Activated T-cell treated with anti-CD3 and anti-CD28 coated beads for 4 hours (primary cell): ENCODE data around the gene CD1D.
A peak's percentile ranks its signal among the peaks of the same experiment; 100 is the strongest.
"Not testable (repeated sequence)": the region's sequence is repeated elsewhere in the genome, so short reads cannot be mapped to it uniquely, and the experiment has no call there.

Experiments
- DNase-seq: peaks from one replicate; pipeline ENCODE4 v3.0.0-alpha.2; 2020

The CD1D gene

DNA sequence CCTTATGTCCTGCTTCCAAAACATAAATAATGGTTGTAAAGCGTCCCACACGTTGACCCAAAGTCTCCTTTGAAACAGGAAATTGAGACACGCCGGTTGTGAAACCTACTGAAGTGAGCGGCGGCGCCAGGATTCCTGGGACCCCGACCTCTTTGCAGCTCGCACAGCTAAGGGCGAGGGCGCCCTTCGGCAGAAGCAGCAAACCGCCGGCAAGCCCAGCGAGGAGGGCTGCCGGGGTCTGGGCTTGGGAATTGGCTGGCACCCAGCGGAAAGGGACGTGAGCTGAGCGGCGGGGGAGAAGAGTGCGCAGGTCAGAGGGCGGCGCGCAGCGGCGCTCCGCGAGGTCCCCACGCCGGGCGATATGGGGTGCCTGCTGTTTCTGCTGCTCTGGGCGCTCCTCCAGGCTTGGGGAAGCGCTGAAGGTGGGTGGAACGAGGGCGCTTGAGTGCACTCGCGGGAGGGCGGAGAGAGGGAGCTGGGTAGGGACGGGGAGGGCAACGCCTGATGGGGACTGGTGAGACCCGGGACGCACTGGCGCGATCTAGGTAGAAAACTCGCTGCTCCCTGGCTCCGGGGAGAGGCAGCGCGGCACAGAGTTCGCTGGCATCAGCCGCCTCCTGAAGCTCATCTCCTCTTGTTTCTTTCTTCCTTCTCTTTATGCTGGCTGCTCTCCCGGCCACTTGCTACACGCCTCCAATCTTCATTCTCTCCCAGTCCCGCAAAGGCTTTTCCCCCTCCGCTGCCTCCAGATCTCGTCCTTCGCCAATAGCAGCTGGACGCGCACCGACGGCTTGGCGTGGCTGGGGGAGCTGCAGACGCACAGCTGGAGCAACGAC is at the start of gene CD1D:
CD1D (plus strand) TSS at position 155 of the 836 bp plus-strand sequence; CDS start at position 362, 207 bp downstream.
- DNase-seq, result no peak

DNA sequence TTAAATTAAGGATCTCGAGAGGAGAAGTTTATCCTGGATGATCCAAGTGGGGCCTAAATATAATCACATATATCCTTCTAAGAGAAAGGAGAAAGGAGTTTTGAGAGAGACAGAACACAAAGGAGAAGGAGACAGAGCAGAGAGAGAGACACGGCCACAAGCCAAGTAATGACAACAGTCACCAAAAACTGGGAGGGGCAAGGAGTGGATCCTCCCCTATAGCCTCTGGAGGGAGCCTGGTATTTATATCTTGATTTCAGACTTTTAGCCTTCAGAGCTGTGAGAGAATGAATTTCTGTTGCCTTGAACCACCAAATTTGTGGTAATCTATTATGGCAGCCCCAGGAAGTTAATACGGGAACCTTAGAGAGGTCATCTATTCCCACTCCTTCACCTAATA is 49.5 kb upstream of the CD1D start:
- DNase-seq, result no peak

DNA sequence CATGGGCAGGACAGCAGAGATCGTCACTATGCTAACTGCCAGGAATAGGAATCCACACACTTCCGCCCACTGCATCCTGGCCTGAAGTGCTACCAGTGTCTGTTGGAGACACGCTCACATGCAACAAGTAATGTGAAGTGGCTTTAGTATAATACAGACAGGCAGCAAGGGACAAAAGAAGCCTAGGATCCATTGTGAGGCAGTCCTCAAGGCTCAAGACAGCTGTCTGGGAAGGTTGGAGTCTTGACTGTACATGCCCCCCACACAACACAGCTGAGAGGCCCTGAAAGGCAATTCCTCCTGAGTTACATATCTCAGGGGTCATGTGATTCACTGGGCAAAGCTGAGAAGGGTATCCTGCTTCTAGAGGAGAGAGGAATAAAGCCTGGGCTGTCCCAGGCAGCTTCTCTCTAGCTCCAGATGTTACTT is 39.9 kb upstream of the CD1D start:
- DNase-seq, result no peak

DNA sequence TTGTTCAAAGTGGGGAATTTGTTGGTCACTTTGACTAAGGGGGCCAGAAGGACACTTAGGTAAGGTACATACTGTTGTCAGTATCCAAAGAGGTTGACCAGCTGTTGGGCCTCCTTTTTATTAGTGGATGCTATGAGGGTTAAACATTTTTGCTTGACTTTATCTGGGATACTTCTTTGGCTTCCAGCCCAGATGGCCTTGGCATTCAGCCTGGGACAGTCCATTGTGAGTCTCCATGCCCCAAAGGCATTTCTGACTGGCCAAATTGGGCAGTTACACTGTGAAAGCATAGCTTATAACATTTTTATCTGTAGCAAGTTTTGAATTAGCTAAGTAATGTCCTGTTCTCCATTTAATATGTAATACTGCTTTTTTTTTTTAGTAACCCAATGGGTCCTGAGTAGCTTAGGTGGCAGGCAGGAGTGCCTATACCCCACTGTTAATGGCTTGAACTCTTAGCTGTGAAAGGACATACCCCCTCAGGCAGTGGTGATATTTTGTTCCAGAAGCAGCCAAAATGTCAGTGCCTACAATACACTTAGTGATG is 35.4 kb upstream of the CD1D start:
- no peak for DNase-seq

DNA sequence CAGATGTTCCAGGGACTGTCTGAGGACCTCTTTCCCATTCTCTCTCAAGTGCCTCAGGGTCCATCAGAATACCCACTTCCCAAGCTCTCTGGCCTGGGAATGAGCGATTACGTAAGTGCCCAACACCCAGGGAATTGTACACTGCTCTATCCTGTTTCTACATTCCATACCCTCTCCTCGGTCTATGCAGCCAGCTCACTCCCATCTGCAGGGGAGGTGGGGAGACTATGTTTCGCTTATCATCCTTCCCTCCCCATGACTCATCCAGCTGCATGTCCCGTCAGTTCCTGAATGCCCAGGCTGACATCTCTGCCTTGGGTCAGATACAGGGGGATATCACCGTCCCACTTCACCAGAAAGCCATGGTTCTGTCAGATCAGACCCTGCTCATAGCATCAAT is 34.5 kb upstream of the CD1D start:
- DNase-seq, result no peak

DNA sequence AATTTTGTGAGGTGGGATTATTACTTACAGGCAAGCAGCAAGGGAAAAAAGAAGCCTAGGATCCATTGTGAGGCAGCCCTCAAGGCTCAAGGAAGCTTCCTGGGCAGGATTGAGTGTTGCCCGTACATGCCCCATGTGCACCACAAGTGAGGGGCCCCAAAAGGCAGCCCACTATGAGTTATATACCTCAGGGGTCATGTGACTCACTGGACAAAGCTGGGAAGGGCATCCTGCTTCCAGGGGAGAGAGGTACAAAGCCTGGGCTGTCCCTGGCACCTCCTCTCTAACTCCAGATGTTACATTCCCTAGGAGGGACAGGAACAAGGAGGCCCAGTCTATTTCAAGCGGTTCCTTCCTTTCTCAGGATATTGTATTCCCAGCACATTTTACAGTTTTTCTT is 34.0 kb upstream of the CD1D start:
- no peak for DNase-seq

DNA sequence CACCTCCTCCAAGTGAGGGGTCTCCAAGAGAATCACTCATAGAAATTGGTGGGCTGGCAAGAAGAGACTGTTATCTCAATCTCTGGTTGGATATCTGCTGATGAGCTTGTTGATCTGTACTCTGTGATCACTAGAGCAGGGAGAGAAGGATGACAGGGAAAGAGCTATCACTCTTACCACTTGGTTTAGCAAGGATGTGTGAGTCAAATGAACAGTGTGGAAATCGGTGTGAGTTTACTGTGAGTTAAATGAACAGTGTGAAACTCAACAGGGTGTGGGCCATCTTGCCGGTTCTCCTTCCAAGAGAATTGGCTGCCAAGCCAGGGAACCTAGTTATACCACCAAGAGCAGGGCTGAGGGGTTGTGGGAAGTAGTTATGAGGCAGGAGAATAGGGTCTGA is 33.3 kb upstream of the CD1D start:
- no peak for DNase-seq

DNA sequence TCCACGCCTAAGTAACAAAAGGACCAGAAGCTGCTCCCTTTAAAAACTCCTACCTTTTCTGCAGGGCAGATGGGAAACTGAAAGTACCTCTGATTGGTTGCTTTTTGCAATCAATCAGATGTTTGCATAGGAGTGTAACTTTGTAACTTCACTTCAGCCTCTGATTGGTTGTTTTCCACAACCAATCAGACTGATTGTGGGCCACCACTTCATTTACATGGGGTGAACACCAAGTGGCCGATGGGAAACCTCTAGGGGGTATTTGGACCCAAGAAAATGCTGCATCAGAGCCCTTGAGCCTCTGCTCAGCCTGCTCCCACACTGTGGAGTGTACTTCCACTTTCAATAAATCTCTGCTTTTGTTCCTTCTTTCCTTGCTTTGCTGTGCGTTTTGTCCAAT is 32.8 kb upstream of the CD1D start:
- DNase-seq, result no peak

DNA sequence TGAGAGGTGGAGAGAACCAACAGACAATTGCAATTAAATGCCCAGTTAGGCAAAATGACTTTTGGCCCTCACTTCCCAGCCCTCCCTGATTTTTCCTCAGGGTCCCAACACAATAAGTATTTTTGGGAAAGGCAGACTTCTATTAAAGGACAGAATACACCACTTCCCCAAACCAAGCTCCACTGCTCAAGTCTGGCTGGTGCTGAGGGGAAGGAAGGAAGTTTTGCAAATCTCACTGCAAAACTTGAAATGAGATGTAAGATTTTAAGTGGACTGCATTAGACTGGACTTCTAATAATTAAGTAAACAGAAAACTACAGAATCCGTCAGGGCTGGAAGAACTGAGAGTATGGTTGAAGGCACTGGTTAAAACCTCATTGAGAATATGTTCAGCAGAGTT is 32.2 kb upstream of the CD1D start:
- no peak for DNase-seq

DNA sequence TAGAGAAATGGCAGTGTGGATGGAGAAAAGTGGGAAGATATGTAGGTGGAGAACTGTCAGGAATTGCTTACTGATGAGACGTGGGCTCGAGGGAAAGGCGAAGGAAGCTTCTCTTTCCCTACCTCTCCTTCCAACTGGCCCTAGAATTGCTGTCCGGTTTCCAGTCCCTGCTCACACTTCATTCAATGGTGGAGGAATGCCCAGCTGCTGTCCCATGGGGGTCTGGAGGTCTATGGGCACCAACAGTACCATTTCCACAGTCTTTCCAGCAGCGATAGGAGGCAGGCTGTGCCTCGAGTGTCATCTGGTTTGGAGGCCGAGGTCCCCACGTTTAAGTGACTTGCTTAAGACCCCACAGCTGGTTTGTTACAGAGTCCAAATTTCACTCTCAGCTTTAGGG is 31.5 kb upstream of the CD1D start:
- no peak for DNase-seq

DNA sequence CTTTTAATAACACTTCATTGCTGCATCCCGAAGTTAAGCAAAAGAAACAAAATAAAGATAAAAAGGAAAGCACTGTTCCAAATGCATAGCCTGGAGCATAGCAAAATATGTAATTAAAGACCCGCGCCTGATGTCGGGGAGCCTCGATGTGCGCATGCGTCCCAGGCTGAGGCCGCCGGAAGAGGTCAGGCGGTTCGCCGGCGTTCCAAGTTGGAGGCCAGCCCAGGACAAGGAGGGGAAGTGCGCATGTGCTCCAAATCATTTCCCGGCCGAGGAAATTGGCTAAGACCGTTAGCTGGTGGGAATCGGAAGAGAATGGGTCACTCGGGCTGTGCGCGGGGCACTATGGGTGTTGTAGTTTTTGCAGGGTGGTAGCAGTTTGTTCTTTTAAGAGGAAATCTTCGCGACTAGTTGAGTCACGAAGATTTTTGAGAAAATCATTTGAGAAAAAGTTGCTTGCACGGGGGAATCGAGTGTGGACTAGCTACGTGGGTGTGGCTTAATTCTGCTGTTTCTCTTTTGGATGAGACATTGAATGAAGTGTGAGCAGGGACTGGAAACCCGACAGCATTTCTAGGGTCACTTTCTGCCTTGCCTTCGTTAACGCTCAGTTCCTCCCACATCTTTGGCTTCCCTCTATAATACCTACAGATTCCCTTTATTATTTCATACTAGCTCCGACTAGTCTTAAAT is 31.0 kb upstream of the CD1D start:
- DNase-seq, result peak; percentile 45

DNA sequence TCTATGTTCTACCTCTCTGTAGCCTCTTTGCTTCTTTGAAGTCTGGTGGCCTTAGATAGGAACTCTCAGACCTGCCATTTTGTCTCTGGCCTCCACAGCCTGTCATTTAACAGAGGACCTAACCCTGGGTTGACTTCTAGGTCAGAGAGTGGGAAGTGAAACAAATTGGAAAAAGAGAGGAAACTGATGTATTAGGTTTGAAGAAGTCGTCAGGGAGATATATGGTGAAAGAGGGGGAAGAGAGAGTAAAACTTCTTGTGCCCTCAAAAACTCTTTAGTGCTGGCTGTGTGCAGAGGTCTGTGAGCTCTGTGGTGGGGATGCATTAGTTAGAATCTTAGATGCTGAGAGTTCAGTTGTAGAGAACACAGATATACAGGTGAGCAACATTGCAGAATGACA is 30.2 kb upstream of the CD1D start:
- no peak for DNase-seq

DNA sequence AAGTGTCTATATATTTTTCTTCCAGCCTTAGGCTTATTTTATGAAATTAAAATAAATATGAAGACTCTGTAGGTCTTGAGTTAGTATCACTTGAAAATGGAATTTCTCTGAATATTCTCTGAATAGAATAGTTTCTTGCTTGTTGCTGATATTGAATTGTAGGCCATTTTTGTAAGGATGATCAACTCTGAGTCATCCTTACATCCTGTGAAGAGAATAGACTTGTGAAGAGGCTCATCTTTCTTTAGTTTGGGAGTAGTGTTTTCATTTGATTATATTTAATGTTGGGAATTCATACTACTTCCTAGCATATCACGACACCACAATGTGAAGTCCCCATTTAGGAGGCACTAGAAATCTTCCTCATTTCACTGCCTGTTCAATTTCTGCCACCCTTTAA is 27.5 kb upstream of the CD1D start:
- DNase-seq, result no peak

DNA sequence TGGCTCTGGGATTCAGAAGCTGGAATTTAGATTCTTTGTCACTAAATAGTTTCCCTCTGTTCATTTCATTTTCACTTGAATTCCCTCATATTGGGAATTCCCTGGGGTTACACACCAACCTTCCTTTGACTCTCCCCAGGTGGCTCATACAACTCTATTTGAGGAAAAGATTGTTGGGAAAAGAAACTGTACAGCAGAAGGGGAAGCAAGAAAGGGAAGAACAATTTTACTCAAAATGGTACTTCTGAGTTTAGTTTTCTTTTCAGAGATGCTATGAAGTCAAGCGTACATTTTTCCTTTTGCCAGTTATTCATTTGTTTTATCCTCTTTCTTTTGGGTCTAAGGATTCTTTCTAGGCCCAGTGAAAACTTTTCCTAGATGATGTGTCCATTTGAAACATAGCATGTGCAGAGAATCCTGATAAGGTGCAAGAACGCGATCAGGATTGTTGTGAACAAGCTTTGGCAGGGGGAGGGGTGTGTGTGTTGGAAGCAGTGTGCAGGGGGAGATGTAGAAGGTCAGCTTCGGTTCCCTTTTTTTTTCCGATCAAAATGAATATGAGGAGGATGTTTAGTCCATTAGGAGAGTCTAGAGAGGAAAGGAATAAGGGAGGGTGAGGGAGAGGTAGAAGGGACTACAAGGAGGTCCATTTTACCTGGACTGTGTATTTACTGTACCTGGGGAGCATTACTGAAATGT is 26.8 kb upstream of the CD1D start:
- no peak for DNase-seq

DNA sequence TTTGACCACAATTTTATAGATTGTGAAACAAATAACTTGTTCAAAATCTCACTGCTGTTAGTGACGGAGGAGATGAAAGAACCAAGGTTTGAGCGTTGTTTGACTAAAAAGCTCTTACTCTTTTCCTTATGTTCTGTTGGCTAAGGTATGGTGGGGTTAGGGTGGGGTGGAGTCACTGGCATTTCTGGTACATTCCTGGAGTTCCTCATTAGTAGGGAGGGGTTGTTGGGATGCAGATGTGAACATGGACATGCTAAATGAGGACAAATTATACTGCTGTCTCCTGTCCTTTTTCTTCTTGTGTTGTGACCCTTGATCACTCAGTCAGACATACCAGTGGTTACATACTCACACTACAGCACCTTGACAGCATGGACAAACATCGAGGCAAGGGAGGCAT is 26.2 kb upstream of the CD1D start:
- DNase-seq, result no peak

DNA sequence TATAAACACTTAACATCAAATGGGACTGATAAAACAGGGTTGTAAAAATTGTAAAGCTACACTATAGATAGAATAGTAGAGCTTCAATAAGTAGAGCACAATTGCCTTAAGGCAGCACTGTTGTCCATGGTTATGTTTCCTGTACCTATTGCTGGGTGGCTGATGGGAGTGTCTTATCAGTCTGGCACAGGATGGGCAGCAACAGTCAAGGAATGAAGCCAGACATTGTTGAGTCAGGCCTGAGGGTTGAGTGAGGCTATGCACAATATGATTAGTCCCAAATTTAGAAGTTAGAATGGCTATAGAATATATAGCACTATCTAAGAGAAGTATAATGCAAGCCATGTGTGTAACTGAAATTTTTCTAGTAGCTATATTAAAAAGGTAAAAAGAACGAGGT is 25.0 kb upstream of the CD1D start:
- no peak for DNase-seq

DNA sequence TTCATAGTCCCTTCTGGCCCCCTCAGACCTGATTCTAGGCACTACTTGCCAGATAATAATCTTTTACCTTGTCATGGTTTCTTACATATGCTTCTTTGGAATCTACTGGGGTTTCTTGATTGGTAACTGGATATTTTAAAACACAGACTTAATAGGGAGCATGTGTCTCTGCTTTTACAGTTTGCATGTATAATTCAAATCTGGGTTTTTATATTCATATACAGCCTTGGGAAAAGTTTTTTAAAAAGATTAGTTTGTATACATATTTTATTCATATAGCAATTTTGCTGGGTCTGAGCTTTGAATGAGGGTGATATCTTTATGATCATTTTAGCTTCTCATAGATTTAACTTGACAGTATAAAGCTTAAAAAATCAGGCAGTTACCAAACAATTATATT is 21.1 kb upstream of the CD1D start:
- no peak for DNase-seq

DNA sequence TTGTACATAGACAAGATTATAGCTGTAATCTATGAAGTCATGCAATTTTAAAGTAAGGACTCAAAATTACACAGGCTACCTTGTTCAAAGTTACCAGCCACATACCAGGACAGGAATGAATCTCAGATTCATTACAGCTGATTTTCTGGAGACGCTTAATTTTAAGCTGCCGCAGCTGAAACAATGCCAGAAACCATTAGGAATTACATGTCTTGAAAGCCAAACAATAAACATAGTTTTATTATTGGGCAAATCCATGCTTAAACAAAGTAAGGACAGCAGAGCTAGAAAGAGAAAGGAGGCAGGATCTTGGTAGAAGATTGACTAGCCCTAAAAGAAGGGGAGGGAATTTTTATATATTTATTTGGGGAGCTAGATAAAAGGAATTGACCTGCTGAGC is 19.2 kb upstream of the CD1D start:
- DNase-seq, result no peak

DNA sequence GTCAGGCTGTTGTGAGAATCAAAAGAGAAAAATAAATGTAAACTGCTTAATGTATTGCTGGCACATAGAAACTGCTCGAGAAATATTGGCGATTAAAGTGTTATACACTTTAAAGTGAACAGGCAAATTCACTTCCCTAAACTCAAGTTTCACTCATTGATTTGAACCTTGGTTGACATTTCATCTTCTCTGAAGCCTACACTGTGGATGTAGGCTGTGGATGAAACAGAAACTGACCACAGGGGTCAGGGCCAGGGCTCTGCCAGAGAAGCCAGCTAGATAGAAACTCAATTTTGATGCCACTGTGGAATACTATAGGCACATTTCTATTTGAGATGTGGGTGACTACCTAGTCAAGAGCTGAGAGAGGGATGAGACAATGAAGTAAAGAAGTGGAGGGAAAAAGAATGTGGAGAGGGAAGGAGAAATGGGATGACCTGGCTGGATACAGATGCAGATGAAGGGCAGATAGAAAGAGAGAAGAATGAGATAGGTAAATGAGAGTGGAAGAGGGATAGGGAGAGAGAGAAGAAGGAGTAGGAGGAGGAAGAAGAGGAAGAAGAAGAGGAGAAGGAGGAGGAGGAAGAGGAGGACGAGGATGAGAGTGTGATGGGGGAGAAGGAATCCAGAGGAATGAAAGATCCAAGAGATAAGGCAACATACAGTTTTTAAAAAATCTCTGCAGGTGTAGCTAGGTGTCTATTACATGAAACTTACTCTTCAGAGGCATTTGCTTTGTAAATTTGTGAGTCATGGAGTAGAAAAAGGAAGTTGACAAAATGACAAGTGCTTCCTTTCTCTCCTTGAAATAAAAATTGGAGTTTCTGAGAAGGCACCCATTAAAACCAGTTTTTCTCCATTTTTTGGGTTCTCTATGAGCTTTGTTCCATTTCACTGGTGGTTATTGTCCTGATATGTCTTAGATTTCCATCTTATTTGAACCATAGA is 17.4 kb upstream of the CD1D start:
- no peak for DNase-seq

DNA sequence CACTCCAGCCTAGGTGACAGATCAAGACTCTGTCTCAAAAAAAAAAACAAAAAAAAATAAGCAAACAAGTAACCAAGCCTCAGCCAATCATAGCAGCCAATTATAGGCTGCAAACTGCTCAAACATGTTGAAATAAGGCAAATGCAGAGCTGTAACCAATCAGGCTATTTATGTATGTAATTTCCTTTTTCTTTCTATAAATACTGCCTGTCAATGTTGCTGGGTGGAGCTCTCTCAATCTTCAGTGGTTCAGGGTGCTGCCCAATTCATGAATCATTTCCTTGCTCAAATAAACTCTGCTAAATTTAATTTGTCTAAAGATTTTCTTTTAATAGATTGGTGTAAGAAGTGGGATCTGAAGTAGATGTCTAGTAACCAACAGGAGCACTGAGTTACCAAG is 11.6 kb upstream of the CD1D start:
- DNase-seq, result no peak

DNA sequence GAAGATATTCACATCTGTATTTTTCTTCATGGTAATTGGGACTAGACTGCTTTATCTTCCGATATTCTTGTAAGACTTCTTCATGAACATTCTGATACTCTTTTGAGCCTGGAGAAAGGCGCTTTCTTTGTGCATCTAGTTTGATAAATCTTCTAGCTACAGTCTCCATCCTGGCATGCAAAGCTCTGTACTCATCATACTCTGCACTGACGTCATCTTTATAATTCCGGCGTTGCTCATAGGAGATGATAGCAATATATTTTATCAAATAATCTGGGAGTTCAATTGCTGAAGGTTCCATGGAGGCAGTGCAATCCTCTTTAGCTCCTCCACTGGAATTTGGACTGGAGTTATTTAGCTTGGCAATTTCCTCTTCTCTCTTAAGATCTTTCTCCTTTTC is 4.8 kb upstream of the CD1D start:
- not testable (repeated sequence) for DNase-seq

DNA sequence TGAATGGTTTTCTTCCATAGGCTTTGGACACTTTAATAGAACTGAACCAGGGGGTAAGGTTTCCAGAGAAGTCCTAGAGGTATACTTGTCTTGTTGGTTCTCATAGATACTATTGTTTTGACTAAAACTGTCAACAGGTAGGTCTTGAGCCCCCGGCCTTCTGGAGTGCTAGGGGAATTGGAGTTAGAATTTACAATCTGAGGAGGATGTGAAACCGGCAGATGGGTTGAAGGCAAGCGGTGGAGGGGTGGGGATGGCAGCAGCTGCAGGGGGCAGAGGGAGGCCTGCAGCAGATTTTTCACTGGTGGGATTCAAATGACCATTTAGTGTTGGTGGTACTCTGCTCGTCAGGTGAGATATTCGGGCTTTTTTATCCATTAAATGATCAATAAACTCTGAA is 4.3 kb upstream of the CD1D start:
- DNase-seq, result no peak
